DOHH2 (cell line): ENCODE measurements around the gene RACGAP1.
A peak's percentile ranks its signal among the peaks of the same experiment; 100 is the strongest.

ENCODE experiments used
- H3F3A ChIP-seq: fragments of 200-600 bp; sonication (generic), shearing (Covaris generic); 2 replicates; pipeline ENCODE4 v1.6.0; 2016; ENCODE audit warnings: antibody characterized with exemption, mild to moderate bottlenecking; ENCODE audit not compliant: control insufficient read depth, insufficient read depth
- H3K27ac ChIP-seq: fragments of 200-600 bp; sonication (generic); 2 replicates; pipeline ENCODE4 v1.5.1; 2014; ENCODE audit warnings: low read depth, mild to moderate bottlenecking, low read length, moderate library complexity
- H3K27me3 ChIP-seq: fragments of 200-600 bp; sonication (generic); 2 replicates; pipeline ENCODE4 v1.6.1; 2014; ENCODE audit warnings: mild to moderate bottlenecking, low read length, mixed read lengths; ENCODE audit not compliant: control insufficient read depth
- H3K36me3 ChIP-seq: fragments of 200-600 bp; sonication (generic); 2 replicates; pipeline ENCODE4 v1.6.1; 2014; ENCODE audit warnings: mild to moderate bottlenecking, low read length, moderate library complexity, mixed read lengths; ENCODE audit not compliant: control insufficient read depth
- H3K4me1 ChIP-seq: fragments of 200-600 bp; sonication (generic); 2 replicates; pipeline ENCODE4 v1.6.1; 2014; ENCODE audit warnings: mild to moderate bottlenecking, low read length, mixed read lengths; ENCODE audit not compliant: control insufficient read depth
- H3K4me2 ChIP-seq: fragments of 200-600 bp; sonication (generic); 2 replicates; pipeline ENCODE4 v1.6.0; 2014; ENCODE audit warnings: mild to moderate bottlenecking, low read length, moderate library complexity
- H3K4me3 ChIP-seq: fragments of 200-600 bp; sonication (generic); 2 replicates; pipeline ENCODE4 v1.5.1; 2014; ENCODE audit warnings: mild to moderate bottlenecking, low read length, mixed read lengths
- H3K79me2 ChIP-seq: fragments of 200-600 bp; sonication (generic); 2 replicates; pipeline ENCODE4 v1.6.1; 2014; ENCODE audit warnings: mild to moderate bottlenecking, low read length, mixed read lengths; ENCODE audit not compliant: control insufficient read depth
- H3K9me2 ChIP-seq: fragments of 200-600 bp; sonication (generic); replicated peaks from 2 replicates; pipeline ENCODE4 v1.6.1; 2014; ENCODE audit warnings: mild to moderate bottlenecking, low read length, mixed read lengths; ENCODE audit not compliant: control insufficient read depth
- H3K9me3 ChIP-seq: fragments of 200-600 bp; sonication (generic); 2 replicates; pipeline ENCODE4 v1.6.1; 2014; ENCODE audit warnings: antibody characterized with exemption, low read length, mixed read lengths; ENCODE audit not compliant: control insufficient read depth, insufficient read depth
- H4K20me1 ChIP-seq: fragments of 200-600 bp; sonication (generic); 2 replicates; pipeline ENCODE4 v1.6.0; 2014; ENCODE audit warnings: low read depth, mild to moderate bottlenecking, antibody characterized with exemption, low read length, moderate library complexity; ENCODE audit not compliant: control insufficient read depth, insufficient read depth
- CTCF ChIP-seq: fragments of 200-600 bp; sonication (generic); IDR thresholded peaks from one replicate; pipeline ENCODE4 v1.5.1; 2014; ENCODE audit warnings: antibody characterized with exemption, mild to moderate bottlenecking, low read depth, low read length; ENCODE audit not compliant: poor library complexity, severe bottlenecking
- EZH2phosphoT487 ChIP-seq: fragments of 200-600 bp; sonication (generic); IDR thresholded peaks from 2 replicates; pipeline ENCODE4 v1.6.1; 2017; ENCODE audit warnings: borderline replicate concordance, mild to moderate bottlenecking, antibody characterized with exemption, low read length, moderate library complexity, mixed read lengths

The RACGAP1 gene

GRCh38 chr12:50026691-50027090, 1.4 kb upstream of the RACGAP1 start:
- no peaks in the 10 kb centered on the region for H3K9me2 ChIP-seq
- H3K4me3 ChIP-seq, result no peak overlapping the region
- TF ChIP-seq EZH2phosphoT487 (no peak), CTCF (no peak)
- no peaks in the 10 kb centered on the region for H3K9me3 ChIP-seq
- no peaks in the 10 kb centered on the region; the same call in 1 of the 2 replicates for H3F3A ChIP-seq
- peaks cover 33% of the 10 kb centered on the region for H3K4me1 ChIP-seq
- H3K27me3 ChIP-seq, result no peaks in the 10 kb centered on the region
- H3K27ac ChIP-seq, result no peak overlapping the region
- peaks cover 29% of the 10 kb centered on the region for H3K36me3 ChIP-seq
- no peaks in the 10 kb centered on the region for H4K20me1 ChIP-seq
- no peak overlapping the region for H3K4me2 ChIP-seq
- H3K79me2 ChIP-seq, result peaks cover 36% of the 10 kb centered on the region

DNA sequence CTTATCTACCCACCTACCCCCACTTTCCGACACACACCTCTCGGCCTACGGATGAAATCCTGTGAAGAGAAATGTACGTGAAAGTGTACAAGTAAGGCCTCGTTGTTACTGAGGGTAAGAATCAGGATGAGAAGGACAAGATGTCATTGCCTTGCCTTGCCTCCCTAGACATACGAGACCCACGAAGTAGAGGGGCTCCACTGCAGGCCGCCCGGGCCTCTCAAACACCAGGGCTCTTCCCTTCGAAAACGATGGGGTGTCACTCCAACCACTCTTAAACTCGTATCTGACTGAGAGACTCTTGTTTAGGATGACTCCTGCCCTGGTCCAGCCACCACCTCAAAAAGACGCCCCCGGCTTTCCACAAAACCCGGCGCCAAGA, 498 bp downstream of the RACGAP1 start:
- peaks cover 42% of the 10 kb centered on the region for H3K4me1 ChIP-seq
- no peaks in the 10 kb centered on the region for H3K27me3 ChIP-seq
- no peaks in the 10 kb centered on the region for H3K9me3 ChIP-seq
- TF ChIP-seq CTCF, result no peak
- no peak for TF ChIP-seq EZH2phosphoT487
- H3K27ac ChIP-seq, result peak overlapping the region; percentile 62
- no peaks in the 10 kb centered on the region; the same call in 1 of the 2 replicates for H3F3A ChIP-seq
- H3K9me2 ChIP-seq, result no peaks in the 10 kb centered on the region
- H3K79me2 ChIP-seq, result peaks cover 55% of the 10 kb centered on the region
- H3K4me2 ChIP-seq, result peak overlapping the region; percentile 81
- peak overlapping the region; percentile 95 for H3K4me3 ChIP-seq
- H3K36me3 ChIP-seq, result peaks cover 42% of the 10 kb centered on the region
- H4K20me1 ChIP-seq, result peaks cover 10% of the 10 kb centered on the region; the same call in 1 of the 2 replicates

DNA sequence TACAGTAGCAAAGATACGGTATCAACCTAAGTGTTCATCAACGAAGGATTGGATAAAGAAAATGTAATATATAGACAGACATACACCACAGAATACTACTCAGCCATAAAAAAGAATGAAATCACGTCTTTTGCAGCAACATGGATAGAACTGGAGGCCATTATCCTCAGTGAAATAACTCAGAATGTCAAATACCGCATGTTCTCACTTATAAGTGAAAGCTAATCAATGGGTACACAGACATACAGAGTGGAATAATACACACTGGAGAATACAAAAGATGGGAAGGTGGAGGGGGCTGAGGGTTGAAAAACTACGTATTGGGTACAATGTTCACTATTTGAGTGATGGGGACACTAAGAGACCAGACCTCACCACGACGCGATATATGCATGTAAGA, 1.1 kb downstream of the RACGAP1 start:
- Histone ChIP-seq H3K4me1 (peaks cover 42% of the 10 kb centered on the region), H4K20me1 (peaks cover 10% of the 10 kb centered on the region; the same call in 1 of the 2 replicates), H3K27ac (peak overlapping the region; percentile 62; the same call in 1 of the 2 replicates), H3K4me2 (peak overlapping the region; percentile 81), H3K9me2 (no peaks in the 10 kb centered on the region), H3F3A (no peaks in the 10 kb centered on the region; the same call in 1 of the 2 replicates), H3K36me3 (peaks cover 43% of the 10 kb centered on the region), H3K79me2 (peaks cover 61% of the 10 kb centered on the region), H3K9me3 (no peaks in the 10 kb centered on the region), H3K4me3 (peak overlapping the region; percentile 95), H3K27me3 (no peaks in the 10 kb centered on the region)
- TF ChIP-seq EZH2phosphoT487, result no peak
- no peak for TF ChIP-seq CTCF

DNA sequence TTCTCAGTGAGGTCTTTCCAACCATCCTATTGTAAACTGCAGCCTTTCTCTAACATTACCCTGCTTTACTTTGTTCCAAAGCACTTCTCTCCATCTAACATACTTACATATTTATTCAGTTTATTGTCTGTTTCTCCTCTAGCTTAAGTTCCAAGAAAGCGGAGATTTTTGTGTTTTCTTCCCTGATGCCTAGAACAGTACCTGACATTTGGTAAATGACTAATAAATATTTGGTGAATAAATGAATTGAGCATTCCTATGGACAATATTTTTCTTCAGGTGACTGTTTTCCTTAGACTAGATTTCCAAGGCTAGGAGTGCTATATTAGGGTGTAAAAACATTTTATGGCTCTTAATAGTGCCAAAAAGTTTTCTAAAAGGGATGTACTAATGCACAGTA, 2.4 kb downstream of the RACGAP1 start:
- Histone ChIP-seq H3K27ac (no peak overlapping the region), H4K20me1 (peaks cover 16% of the 10 kb centered on the region; the same call in 1 of the 2 replicates), H3K9me3 (no peaks in the 10 kb centered on the region), H3K4me2 (peak overlapping the region; percentile 81), H3K79me2 (peaks cover 74% of the 10 kb centered on the region), H3K9me2 (no peaks in the 10 kb centered on the region), H3F3A (no peaks in the 10 kb centered on the region; the same call in 1 of the 2 replicates), H3K4me3 (peak overlapping the region; percentile 95), H3K4me1 (peaks cover 42% of the 10 kb centered on the region), H3K27me3 (no peaks in the 10 kb centered on the region), H3K36me3 (peaks cover 53% of the 10 kb centered on the region)
- no peak for TF ChIP-seq CTCF
- TF ChIP-seq EZH2phosphoT487, result no peak
